ENCODE results near the gene PKHD1. TPM values are rescaled to one million over a fixed set of nuclear protein-coding genes. Genes with fewer than 3 reads are reported as not detected.
"Not testable (repeated sequence)": the region's sequence is repeated elsewhere in the genome, so short reads cannot be mapped to it uniquely, and the experiment has no call there.

Gene PKHD1
- total RNA-seq, 1 experiment from 2014 or later: not detected

- ChIA-PET CTCF (no interaction called here), POLR2A (no interaction called here)
- in situ Hi-C loops (cut with HindIII; ENCODE audit: low pct_unique_long_range_greater_than_20kb, low sequenced_read_pairs): no loop called here
- Histone ChIP-seq H3K4me1 (ENCODE audit: control insufficient read depth, insufficient read depth, low read length) (no peaks in the 10 kb centered on the region), H3K9me3 (ENCODE audit: control insufficient read depth, insufficient read depth, low read depth, low read length) (no peaks in the 10 kb centered on the region), H3K36me3 (ENCODE audit: control insufficient read depth, insufficient read depth, low read length) (no peaks in the 10 kb centered on the region), H3K27ac (ENCODE audit: low read length) (no peak overlapping the region), H3K27me3 (ENCODE audit: control insufficient read depth, insufficient read depth, low read length) (no peaks in the 10 kb centered on the region), H3K4me3 (ENCODE audit: low read depth in 2 of 2, low read length in 2 of 2) (no peak overlapping the region)
- ATAC-seq (no peak), DNase-seq (ENCODE audit: low read depth, low spot score) (no peak)
- intact Hi-C loops (cut with micrococcal nuclease; ENCODE audit: unreplicated experiment): no loop called here
- no TSS peak for BruUV-seq (replicated peaks)
- TF ChIP-seq TCF7L2 (IDR thresholded peaks at IDR 0.05; ENCODE audit: low read depth, low read length): no peak
These were observed 159.1 kb downstream of the PKHD1 start for GRCh38 chr6:51928320-51928719.

DNA sequence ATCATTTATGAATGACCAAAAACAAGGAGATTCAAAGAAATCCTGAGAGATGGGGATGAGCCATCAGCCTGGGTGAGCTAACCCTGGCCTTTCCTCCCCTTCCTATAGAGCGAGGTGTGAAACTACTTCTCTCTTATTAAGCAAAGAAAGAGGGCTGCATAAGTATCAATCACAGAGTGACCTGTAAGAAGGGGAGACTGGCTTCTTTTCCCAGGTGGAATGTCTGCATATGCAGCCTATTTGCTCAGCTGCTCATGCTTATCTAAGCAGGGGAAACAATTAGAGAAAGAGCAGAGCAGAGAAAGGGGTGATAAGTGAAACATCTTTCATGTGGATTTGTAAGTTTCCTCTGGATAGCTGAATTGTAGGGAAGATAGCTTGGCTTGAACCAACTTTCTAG is 160.0 kb downstream of the PKHD1 start:
- DNase-seq (ENCODE audit: low read depth, low spot score): no peak
- no peak for TF ChIP-seq SIN3A (IDR thresholded peaks at IDR 0.05; ENCODE audit: borderline replicate concordance, insufficient read depth, low read depth, low read length)
- TF ChIP-seq TCF7L2 (IDR thresholded peaks at IDR 0.05; ENCODE audit: low read depth, low read length): no peak
- TF ChIP-seq, protein P1, sequence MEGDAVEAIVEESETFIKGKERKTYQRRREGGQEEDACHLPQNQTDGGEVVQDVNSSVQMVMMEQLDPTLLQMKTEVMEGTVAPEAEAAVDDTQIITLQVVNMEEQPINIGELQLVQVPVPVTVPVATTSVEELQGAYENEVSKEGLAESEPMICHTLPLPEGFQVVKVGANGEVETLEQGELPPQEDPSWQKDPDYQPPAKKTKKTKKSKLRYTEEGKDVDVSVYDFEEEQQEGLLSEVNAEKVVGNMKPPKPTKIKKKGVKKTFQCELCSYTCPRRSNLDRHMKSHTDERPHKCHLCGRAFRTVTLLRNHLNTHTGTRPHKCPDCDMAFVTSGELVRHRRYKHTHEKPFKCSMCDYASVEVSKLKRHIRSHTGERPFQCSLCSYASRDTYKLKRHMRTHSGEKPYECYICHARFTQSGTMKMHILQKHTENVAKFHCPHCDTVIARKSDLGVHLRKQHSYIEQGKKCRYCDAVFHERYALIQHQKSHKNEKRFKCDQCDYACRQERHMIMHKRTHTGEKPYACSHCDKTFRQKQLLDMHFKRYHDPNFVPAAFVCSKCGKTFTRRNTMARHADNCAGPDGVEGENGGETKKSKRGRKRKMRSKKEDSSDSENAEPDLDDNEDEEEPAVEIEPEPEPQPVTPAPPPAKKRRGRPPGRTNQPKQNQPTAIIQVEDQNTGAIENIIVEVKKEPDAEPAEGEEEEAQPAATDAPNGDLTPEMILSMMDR (IDR thresholded peaks at IDR 0.05): no peak
- no peak for TF ChIP-seq POLR2AphosphoS5 (IDR thresholded peaks at IDR 0.05; ENCODE audit: low read depth, low read length)
- TF ChIP-seq, protein P2, sequence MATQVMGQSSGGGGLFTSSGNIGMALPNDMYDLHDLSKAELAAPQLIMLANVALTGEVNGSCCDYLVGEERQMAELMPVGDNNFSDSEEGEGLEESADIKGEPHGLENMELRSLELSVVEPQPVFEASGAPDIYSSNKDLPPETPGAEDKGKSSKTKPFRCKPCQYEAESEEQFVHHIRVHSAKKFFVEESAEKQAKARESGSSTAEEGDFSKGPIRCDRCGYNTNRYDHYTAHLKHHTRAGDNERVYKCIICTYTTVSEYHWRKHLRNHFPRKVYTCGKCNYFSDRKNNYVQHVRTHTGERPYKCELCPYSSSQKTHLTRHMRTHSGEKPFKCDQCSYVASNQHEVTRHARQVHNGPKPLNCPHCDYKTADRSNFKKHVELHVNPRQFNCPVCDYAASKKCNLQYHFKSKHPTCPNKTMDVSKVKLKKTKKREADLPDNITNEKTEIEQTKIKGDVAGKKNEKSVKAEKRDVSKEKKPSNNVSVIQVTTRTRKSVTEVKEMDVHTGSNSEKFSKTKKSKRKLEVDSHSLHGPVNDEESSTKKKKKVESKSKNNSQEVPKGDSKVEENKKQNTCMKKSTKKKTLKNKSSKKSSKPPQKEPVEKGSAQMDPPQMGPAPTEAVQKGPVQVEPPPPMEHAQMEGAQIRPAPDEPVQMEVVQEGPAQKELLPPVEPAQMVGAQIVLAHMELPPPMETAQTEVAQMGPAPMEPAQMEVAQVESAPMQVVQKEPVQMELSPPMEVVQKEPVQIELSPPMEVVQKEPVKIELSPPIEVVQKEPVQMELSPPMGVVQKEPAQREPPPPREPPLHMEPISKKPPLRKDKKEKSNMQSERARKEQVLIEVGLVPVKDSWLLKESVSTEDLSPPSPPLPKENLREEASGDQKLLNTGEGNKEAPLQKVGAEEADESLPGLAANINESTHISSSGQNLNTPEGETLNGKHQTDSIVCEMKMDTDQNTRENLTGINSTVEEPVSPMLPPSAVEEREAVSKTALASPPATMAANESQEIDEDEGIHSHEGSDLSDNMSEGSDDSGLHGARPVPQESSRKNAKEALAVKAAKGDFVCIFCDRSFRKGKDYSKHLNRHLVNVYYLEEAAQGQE (IDR thresholded peaks at IDR 0.05; ENCODE audit: insufficient read depth in 1 of 2, low read depth in 2 of 2, low read length in 1 of 2): no peak
- intact Hi-C loops (cut with micrococcal nuclease; ENCODE audit: unreplicated experiment) (no loop called here), in situ Hi-C loops (cut with HindIII; ENCODE audit: low pct_unique_long_range_greater_than_20kb, low sequenced_read_pairs) (no loop called here)
- no peak overlapping the region for H3K27ac ChIP-seq (ENCODE audit: low read length)
- no peaks in the 10 kb centered on the region for H3K9me3 ChIP-seq (ENCODE audit: control insufficient read depth, insufficient read depth, low read depth, low read length)
- ChIA-PET CTCF (no interaction called here), POLR2A (no interaction called here)
- no peaks in the 10 kb centered on the region for H3K4me1 ChIP-seq (ENCODE audit: control insufficient read depth, insufficient read depth, low read length)
- BruUV-seq (replicated peaks): no TSS peak
- H3K27me3 ChIP-seq (ENCODE audit: control insufficient read depth, insufficient read depth, low read length): no peaks in the 10 kb centered on the region
- H3K4me3 ChIP-seq (ENCODE audit: low read depth in 2 of 2, low read length in 2 of 2): no peak overlapping the region
- no peaks in the 10 kb centered on the region for H3K36me3 ChIP-seq (ENCODE audit: control insufficient read depth, insufficient read depth, low read length)
- ATAC-seq: no peak

DNA sequence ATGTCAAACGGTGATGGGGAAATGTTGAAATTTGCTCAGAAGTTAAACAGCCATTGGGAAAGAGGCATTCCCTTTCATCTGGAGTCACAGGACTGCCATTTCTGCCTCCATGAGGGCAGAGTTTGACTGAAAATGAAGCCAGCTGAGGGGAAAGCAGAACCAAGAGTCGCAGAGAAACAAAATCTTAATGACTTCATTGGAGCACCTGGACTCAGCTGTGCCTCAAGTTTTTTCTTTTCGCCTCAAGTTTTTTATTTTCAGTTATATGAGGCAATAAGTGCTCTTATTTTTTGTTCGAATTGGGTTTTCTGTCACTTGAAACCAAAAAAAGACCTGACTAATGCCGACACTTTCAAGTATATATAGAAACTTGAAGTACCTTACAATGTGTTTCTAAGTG is 161.3 kb downstream of the PKHD1 start:
- Histone ChIP-seq H3K4me1 (ENCODE audit: control insufficient read depth, insufficient read depth, low read length) (no peaks in the 10 kb centered on the region), H3K27ac (ENCODE audit: low read length) (no peak overlapping the region), H3K36me3 (ENCODE audit: control insufficient read depth, insufficient read depth, low read length) (no peaks in the 10 kb centered on the region), H3K9me3 (ENCODE audit: control insufficient read depth, insufficient read depth, low read depth, low read length) (no peaks in the 10 kb centered on the region), H3K27me3 (ENCODE audit: control insufficient read depth, insufficient read depth, low read length) (no peaks in the 10 kb centered on the region), H3K4me3 (ENCODE audit: low read depth in 2 of 2, low read length in 2 of 2) (no peak overlapping the region)
- in situ Hi-C loops (cut with HindIII; ENCODE audit: low pct_unique_long_range_greater_than_20kb, low sequenced_read_pairs) (no loop called here), intact Hi-C loops (cut with micrococcal nuclease; ENCODE audit: unreplicated experiment) (no loop called here)
- no TSS peak for BruUV-seq (replicated peaks)
- DNase-seq (ENCODE audit: low read depth, low spot score) (no peak), ATAC-seq (no peak)
- no peak for TF ChIP-seq SIN3A (IDR thresholded peaks at IDR 0.05; ENCODE audit: borderline replicate concordance, insufficient read depth, low read depth, low read length)
- TF ChIP-seq, protein P2 (IDR thresholded peaks at IDR 0.05; ENCODE audit: insufficient read depth in 1 of 2, low read depth in 2 of 2, low read length in 1 of 2): no peak
- TF ChIP-seq, protein P1 (IDR thresholded peaks at IDR 0.05): no peak
- no peak for TF ChIP-seq TCF7L2 (IDR thresholded peaks at IDR 0.05; ENCODE audit: low read depth, low read length)
- TF ChIP-seq POLR2AphosphoS5 (IDR thresholded peaks at IDR 0.05; ENCODE audit: low read depth, low read length): no peak
- CTCF ChIA-PET: no interaction called here
- POLR2A ChIA-PET: no interaction called here

DNA sequence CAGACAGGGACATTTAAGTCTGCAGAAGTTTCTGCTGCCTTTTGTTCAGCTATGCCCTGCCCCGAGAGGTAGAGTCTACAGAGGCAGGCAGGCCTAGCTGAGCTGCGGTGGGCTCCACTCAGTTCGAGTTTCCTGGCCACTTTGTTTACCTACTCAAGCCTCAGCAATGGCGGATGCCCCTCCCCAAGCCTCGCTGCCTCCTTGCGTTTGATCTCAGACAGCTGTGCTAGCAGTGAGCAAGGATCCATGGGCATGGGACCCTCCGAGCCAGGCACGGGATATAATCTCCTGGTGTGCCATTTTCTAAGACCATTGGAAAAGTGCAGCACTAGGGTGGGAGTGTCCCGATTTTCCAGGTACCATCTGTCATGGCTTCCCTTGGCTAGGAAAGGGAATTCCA is 164.9 kb downstream of the PKHD1 start:
- POLR2A ChIA-PET; H3K4me3 ChIP-seq (ENCODE audit: low read depth in 2 of 2, low read length in 2 of 2); ATAC-seq; in situ Hi-C loops (cut with HindIII; ENCODE audit: low pct_unique_long_range_greater_than_20kb, low sequenced_read_pairs); H3K36me3 ChIP-seq (ENCODE audit: control insufficient read depth, insufficient read depth, low read length); H3K27ac ChIP-seq (ENCODE audit: low read length); H3K27me3 ChIP-seq (ENCODE audit: control insufficient read depth, insufficient read depth, low read length); H3K9me3 ChIP-seq (ENCODE audit: control insufficient read depth, insufficient read depth, low read depth, low read length); DNase-seq (ENCODE audit: low read depth, low spot score); intact Hi-C loops (cut with micrococcal nuclease; ENCODE audit: unreplicated experiment); BruUV-seq (replicated peaks); CTCF ChIA-PET; H3K4me1 ChIP-seq (ENCODE audit: control insufficient read depth, insufficient read depth, low read length): not testable (repeated sequence)
